GM21515 (cell line): Measurements from ENCODE around the gene PLAAT4.
A peak's percentile ranks its signal among the peaks of the same experiment; 100 is the strongest.
"Not testable (repeated sequence)": the region's sequence is repeated elsewhere in the genome, so short reads cannot be mapped to it uniquely, and the experiment has no call there.

ENCODE experiments used
- ATAC-seq: cut with Tn5 transposase; IDR thresholded peaks from one replicate; pipeline ENCODE4 v1.9.1; 2021; ENCODE audit not compliant: unreplicated experiment

PLAAT4 gene

GRCh38 chr11:63510360-63511047 lies 26.1 kb upstream of the PLAAT4 start:
- ATAC-seq: no peak

- no peak for ATAC-seq
These were observed 25.4 kb upstream of the PLAAT4 start for GRCh38 chr11:63511048-63511748.

GRCh38 chr11:63512816-63513215 lies 23.8 kb upstream of the PLAAT4 start:
- ATAC-seq: no peak

DNA sequence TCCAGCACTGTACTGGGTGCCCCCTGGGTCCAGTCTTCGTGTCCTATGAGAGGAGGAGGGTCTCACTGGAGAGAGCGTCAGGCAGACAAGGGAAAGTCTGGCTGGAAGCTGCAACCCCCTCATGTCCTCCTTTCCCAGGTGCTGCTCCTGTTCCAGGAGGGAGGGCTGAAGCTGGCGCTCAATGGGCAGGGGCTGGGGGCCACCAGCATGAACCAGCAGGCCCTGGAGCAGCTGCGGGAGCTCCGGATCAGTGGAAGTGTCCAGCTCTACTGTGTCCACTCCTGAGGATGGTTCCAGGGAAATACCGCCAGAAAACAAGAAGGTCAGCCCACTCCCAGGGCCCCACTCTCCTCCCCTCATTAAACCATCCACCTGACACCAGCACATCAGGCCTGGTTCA lies 20.5 kb upstream of the PLAAT4 start:
- no peak for ATAC-seq

GRCh38 chr11:63517156-63517555 lies 19.5 kb upstream of the PLAAT4 start:
- no peak for ATAC-seq

- ATAC-seq: no peak
These were observed 18.1 kb upstream of the PLAAT4 start for GRCh38 chr11:63518548-63518947.

GRCh38 chr11:63520606-63521170 lies 15.9 kb upstream of the PLAAT4 start:
- no peak for ATAC-seq

- no peak for ATAC-seq
These were observed 14.7 kb upstream of the PLAAT4 start for GRCh38 chr11:63521896-63522295.

- no peak for ATAC-seq
These were observed 13.5 kb upstream of the PLAAT4 start for GRCh38 chr11:63523151-63523550.

DNA sequence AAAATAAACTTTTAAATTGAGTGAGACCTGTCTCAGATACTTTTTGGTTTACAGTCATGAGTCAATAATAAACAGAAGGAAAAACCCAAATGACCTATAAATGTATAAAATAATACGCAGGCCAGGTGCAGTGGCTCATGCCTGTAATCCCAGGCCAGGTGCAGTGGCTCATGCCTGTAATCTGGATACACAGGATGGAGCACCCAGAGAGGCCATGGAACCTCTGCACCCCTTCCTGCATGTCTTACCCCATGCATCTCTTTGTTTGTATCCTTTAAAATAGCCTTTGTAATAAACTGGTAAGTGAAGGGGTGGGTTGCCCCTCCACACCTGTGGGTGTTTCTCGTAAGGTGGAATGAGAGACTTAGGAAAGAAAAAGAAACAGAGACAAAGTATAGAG lies 8.9 kb upstream of the PLAAT4 start:
- ATAC-seq: no peak

DNA sequence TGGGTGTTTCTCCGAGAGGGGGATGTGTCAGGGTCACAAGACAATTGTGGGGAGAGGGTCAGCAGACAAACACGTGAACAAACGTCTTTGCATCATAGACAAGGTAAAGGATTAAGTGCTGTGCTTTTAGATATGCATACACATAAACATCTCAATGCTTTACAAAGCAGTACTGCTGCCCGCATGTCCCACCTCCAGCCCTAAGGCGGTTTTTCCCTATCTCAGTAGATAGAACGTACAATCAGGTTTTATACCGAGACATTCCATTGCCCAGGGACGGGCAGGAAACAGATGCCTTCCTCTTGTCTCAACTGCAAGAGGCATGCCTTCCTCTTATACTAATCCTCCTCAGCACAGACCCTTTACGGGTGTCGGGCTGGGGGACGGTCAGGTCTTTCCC lies 8.5 kb upstream of the PLAAT4 start:
- not testable (repeated sequence) for ATAC-seq

DNA sequence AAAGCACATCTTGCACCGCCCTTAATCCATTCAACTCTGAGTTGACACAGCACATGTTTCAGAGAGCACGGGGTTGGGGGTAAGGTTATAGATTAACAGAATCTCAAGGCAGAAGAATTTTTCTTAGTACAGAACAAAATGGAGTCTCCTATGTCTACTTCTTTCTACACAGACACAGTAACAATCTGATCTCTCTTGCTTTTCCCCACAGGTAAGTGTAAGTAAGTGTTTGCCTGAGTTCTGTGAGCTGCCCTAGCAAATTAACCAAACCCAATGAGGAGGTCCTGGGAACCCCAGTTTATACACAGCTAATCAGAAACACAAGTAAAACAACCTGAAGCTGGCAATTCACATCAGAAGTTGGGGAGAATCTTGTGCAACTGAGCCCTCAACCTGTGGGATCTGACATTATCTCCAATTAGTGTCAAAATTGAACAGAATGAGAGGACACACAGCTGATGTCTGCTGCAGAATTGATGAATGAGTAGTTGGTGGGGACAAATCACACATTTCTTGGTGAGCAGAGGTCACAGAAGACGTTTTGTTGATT lies 7.8 kb upstream of the PLAAT4 start:
- not testable (repeated sequence) for ATAC-seq

DNA sequence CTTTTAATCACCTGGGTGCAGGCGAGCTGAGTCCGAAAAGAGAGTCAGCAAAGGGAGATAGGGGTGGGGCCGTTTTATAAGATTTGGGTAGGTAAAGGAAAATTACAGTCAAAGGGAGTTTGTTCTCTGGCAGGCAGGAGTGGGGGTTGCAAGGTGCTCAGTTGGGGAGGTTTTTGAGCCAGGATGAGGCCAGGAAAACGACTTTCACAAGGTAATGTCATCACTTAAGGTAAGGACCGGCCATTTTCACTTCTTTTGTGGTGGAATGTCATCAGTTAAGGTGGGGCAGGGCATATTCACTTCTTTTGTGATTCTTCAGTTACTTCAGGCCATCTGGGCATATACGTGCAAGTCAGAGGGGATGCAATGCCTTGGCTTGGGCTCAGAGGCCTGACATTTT lies 7.2 kb upstream of the PLAAT4 start:
- not testable (repeated sequence) for ATAC-seq

DNA sequence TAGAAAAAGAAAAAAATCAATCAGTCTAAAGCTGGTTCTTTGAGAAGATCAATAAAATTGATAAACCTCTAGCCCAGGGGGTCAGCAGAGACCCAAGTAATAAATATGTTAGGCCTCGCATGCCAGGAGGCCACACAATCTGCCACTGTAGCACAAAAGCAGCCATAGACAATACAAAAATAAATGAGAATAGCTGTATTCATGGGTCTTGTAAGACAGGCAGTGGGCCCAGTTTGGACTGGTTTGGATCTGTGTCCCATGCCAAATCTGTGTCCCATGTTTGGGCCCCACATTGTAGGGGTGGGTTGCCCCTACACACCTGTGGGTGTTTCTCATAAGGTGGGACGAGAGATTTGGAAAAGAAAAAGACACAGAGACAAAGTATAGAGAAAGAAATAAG lies 6.6 kb upstream of the PLAAT4 start:
- ATAC-seq: no peak

DNA sequence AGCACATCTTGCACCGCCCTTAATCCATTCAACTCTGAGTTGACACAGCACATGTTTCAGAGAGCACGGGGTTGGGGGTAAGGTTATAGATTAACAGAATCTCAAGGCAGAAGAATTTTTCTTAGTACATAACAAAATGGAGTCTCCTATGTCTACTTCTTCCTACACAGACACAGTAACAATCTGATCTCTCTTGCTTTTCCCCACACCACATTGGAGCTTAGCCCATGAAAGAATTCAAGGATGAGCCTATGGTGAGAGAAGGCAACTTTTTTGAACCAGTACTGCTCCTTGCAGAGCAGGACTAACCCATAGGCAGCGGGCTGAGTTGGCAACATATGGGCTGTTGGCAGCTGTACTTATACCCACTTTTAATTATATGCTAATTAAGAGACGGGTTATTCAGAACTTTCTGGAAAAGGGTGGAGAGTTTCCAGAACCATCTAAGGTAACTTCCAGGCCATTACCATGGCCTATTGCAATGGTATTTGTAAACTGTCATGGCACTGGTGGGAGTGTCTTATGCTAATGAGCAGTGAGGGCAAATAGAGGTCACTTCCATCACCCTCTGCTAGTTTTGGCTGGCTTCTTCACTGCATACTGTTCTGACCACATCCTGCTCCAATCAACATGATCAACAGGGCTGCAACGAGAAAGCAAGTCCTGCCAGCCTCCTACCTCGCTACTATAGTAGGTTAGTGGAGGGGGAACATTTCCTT lies 5.4 kb upstream of the PLAAT4 start:
- ATAC-seq: peak; percentile 81

GRCh38 chr11:63532117-63532516 lies 4.5 kb upstream of the PLAAT4 start:
- ATAC-seq: no peak

DNA sequence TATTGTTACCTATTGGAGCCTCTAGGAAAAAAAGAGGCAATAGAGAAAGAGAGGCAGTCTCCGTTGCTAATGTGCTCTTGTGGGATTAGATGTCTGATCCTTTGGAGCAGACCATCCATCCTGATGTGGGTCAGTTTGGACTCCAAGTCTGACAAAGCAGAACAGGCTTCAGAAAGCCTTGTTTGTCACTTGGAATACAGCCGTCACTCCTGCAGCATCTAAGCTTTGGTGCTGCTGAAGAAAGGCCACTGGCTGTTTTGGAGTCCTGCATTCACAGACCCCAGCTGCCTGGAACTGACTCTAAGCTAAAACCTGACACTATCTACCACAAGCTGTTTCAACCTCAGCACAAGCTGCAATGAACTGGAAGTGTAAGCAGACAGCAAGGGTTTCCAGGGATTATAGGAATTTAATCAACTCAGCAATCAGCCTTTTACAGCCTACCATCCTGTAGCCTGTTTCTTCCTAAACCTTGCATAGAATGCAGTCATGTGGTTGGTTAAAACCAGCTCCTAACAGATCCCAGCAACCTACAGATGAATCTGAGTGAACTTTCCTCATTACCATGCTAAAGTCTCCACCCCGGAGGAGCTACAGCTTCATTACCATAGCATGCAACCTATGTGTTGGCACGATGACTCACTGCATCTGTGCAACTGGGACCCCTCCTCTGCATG lies 3.7 kb upstream of the PLAAT4 start:
- no peak for ATAC-seq

DNA sequence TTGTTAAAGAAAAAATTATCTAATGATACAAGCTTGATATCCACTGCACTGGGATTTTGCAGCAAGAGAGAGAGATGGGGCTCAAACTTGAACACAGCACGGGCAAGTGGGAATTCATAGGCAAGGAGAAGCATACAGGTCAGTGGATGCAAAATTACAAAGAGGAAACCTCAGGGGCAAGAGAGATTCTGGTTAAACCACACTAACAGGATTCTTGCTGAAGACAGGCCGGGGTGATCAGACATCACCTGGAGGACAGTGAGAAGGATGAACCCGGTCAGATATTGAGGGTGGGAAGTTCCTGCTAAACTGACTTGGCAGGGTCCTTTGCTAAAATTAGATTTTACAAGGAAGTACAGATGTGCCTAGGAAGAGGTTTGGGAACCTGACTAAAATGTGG lies 2.5 kb upstream of the PLAAT4 start:
- ATAC-seq: no peak

DNA sequence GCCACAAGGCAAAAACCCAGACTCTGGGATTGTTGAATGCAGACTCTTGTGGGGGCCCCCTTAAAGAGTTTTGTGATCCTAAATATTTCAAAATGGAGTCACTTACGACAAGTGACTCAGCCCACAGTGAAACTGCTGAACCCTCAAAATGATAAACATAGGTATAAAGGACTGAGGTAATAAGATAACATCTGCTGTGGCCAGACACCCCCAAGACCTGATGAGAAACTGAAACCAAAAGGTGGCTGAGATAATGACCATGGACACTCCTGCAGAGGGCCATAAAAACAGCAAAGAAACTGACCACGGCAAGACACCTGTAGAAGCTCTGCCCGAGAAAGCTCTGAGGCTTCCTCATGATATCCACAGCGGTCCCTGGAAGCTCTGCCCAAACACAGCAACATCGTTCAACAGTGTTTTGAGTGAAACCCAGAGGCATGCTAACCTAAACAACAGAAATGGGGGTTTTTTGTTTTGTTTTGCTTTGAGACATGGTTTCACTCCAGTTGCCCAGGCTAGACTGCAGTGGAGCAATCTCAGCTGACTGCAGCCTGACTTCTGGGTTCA lies 1.6 kb upstream of the PLAAT4 start:
- no peak for ATAC-seq

- ATAC-seq: no peak
These were observed 874 bp upstream of the PLAAT4 start for GRCh38 chr11:63535734-63536133.
